K562 (cell line): ENCODE results near the gene ROBO1. TPM values are rescaled to one million over a fixed set of nuclear protein-coding genes. Genes with fewer than 3 reads are reported as not detected.

ENCODE experiments used
- ATAC-seq: fragments of 200-7000 bp; cut with Tn5 transposase; 3 replicates; pipeline ENCODE4 v1.9.1; 2020; ENCODE audit warnings: moderate library complexity
- BruUV-seq: library from RNA; stranded (reverse); fragments of 400-500 nt; replicated peaks from 2 replicates; lab custom pipeline; 2021; lab: Mats Ljungman, UMichigan
- CTCF ChIA-PET: fragments of 300-600 bp; formaldehyde crosslinking; extraction: SDS; loops from one replicate; lab custom pipeline; 2021; ENCODE audit warnings: low intra/inter-chr PET ratio; lab: Yijun Ruan, JAX
- POLR2A ChIA-PET: fragments of 300-600, 350-650 bp; sonication (Branson Sonifier 250); formaldehyde crosslinking; extraction: SDS; loops from one replicate; lab custom pipeline; 2021; ENCODE audit warnings: antibody characterized with exemption, inconsistent platforms; lab: Yijun Ruan, JAX
- DNase-seq, 4 experiments: peaks; one replicate each; pipeline versions ENCODE4 v3.0.0 to v3.0.0-alpha.2; 2011 to 2018; ENCODE audit warnings: low spot score in 3 of 4, mixed read lengths in 3 of 4; ENCODE audit errors: extremely low read depth in 1 of 4
- FAIRE-seq: peaks from 2 replicates; lab custom pipeline; 2011; peaks lifted over from hg19 to GRCh38; lab: Jason Lieb, UNC
- H2AFZ ChIP-seq: 2 replicates; pipeline ENCODE4 v1.6.0; 2011; ENCODE audit warnings: low read depth, low read length, control low read depth, inconsistent platforms
- H3K27ac ChIP-seq: fragments of 200-600 bp; 3 replicates; pipeline ENCODE4 v1.8.0; 2011; ENCODE audit warnings: low read depth, mild to moderate bottlenecking, control low read depth, inconsistent platforms, low read length, moderate library complexity, mixed read lengths; ENCODE audit errors: extremely low read depth
- H3K27me3 ChIP-seq, 2 experiments: fragments of 300-600 bp in 1 of 2; 2 replicates in 1 of 2; 3 replicates in 1 of 2; pipeline versions ENCODE4 v1.6.0 to v1.8.0; 2011; ENCODE audit warnings: inconsistent platforms in 2 of 2, low read length in 2 of 2, mild to moderate bottlenecking in 1 of 2, mixed read lengths in 1 of 2, moderate library complexity in 1 of 2; ENCODE audit not compliant: control insufficient read depth in 2 of 2, insufficient read depth in 2 of 2
- H3K36me3 ChIP-seq: fragments of 300-600 bp; 3 replicates; pipeline ENCODE4 v1.8.0; 2011; ENCODE audit warnings: mild to moderate bottlenecking, low read length, inconsistent platforms; ENCODE audit not compliant: control insufficient read depth, insufficient read depth
- H3K4me1 ChIP-seq, 2 experiments: fragments of 200-600 bp in 1 of 2; replicated peaks in 1 of 2; 2 replicates in 1 of 2; 3 replicates in 1 of 2; pipeline versions ENCODE4 v1.5.1 to v1.8.0; 2011; ENCODE audit warnings: inconsistent platforms in 2 of 2, low read length in 2 of 2, mild to moderate bottlenecking in 1 of 2, mixed read lengths in 1 of 2, moderate library complexity in 1 of 2; ENCODE audit not compliant: control insufficient read depth in 2 of 2, insufficient read depth in 2 of 2
- H3K4me2 ChIP-seq: 2 replicates; pipeline ENCODE4 v1.6.1; 2011; ENCODE audit warnings: low read length, control low read depth, inconsistent platforms, mixed read lengths; ENCODE audit not compliant: insufficient read depth
- H3K4me3 ChIP-seq: fragments of 200-600 bp; sonication (generic), shearing (Covaris generic); 2 replicates; pipeline ENCODE4 v1.5.1; 2016; ENCODE audit warnings: control low read depth, inconsistent platforms
- H3K79me2 ChIP-seq: fragments of 200-600 bp; 3 replicates; pipeline ENCODE4 v1.8.0; 2011; ENCODE audit warnings: low read length, inconsistent platforms; ENCODE audit not compliant: control insufficient read depth, insufficient read depth
- H3K9ac ChIP-seq, 2 experiments: 2 replicates each; pipeline versions ENCODE4 v1.6.0 to v1.6.1; 2011; ENCODE audit warnings: low read depth in 2 of 2, low read length in 2 of 2, control low read depth in 1 of 2, inconsistent platforms in 1 of 2, mild to moderate bottlenecking in 1 of 2, mixed read lengths in 1 of 2; ENCODE audit not compliant: insufficient read depth in 1 of 2
- H3K9me1 ChIP-seq: one replicate; pipeline ENCODE4 v1.6.0; 2011; ENCODE audit warnings: inconsistent platforms, mild to moderate bottlenecking, low read length, moderate library complexity; ENCODE audit not compliant: control insufficient read depth, insufficient read depth
- H3K9me3 ChIP-seq: replicated peaks from 2 replicates; pipeline ENCODE4 v1.5.1; 2011; ENCODE audit warnings: low read depth, low read length, inconsistent platforms; ENCODE audit not compliant: control insufficient read depth, insufficient read depth
- H4K20me1 ChIP-seq: replicated peaks from 2 replicates; pipeline ENCODE4 v1.6.1; 2011; ENCODE audit warnings: low read length, inconsistent platforms, mixed read lengths; ENCODE audit not compliant: control insufficient read depth, insufficient read depth
- BCOR ChIP-seq: fragments of 450-650 bp; IDR thresholded peaks from 2 replicates; pipeline ENCODE4 v1.6.1; 2016
- BRF1 ChIP-seq: IDR thresholded peaks from 3 replicates; pipeline ENCODE4 v1.6.1; 2011; ENCODE audit warnings: borderline replicate concordance, mild to moderate bottlenecking; ENCODE audit not compliant: insufficient read length; ENCODE audit errors: extremely low read depth
- IFI16 ChIP-seq: fragments of 250-450 bp; sonication (Bioruptor Pico); IDR thresholded peaks from 2 replicates; pipeline ENCODE4 v2.1.2; 2022; ENCODE audit warnings: mild to moderate bottlenecking, inconsistent platforms
- PHB2 ChIP-seq: fragments of 450-650 bp; IDR thresholded peaks from 2 replicates; pipeline ENCODE4 v1.6.1; 2017; ENCODE audit warnings: low read depth
- POLR2B ChIP-seq: fragments of 450-650 bp; IDR thresholded peaks from 2 replicates; pipeline ENCODE4 v1.6.1; 2018; ENCODE audit warnings: low read depth; ENCODE audit not compliant: partially characterized antibody
- TEAD1 ChIP-seq, 2 experiments: fragments of 450-650 bp in 1 of 2; sonication (generic) in 1 of 2; formaldehyde crosslinking; IDR thresholded peaks; 2 replicates each; pipeline versions ENCODE4 v1.4.0 to v1.8.0; 2020 to 2022; ENCODE audit warnings: mild to moderate bottlenecking in 2 of 2, missing genetic modification reagents in 1 of 2
- XRCC3 ChIP-seq: fragments of 450-650 bp; IDR thresholded peaks from 2 replicates; pipeline ENCODE4 v1.6.1; 2017; ENCODE audit warnings: mild to moderate bottlenecking, moderate library complexity
- ZNF316 ChIP-seq: fragments of 450-650 bp; IDR thresholded peaks from 2 replicates; pipeline ENCODE4 v1.6.1; 2016
- WGBS: fragments of 100-300 bp; shearing (Covaris generic); methylation state at CpG from one replicate; pipeline ENCODE4 v1.1.6; 2016; ENCODE audit warnings: low coverage, mixed read lengths; ENCODE audit not compliant: insufficient coverage; ENCODE audit errors: missing lambda C conversion rate; 5-methylcytosine and 5-hydroxymethylcytosine counted together
- in situ Hi-C: fragments of 300-500 bp; cut with MboI; formaldehyde crosslinking; loops from 4 replicates; pipeline ENCODE4 v1.15.0; 2018; ENCODE audit warnings: inconsistent platforms, mixed read lengths
- intact Hi-C: fragments of 100-400 bp; cut with micrococcal nuclease; formaldehyde crosslinking; loops from 2 replicates; pipeline ENCODE4 v1.14.2; 2022
- polyA plus RNA-seq, 8 experiments: library from polyadenylated mRNA; depleted of rRNA in 4 of 8; stranded (reverse) in 5 of 8; unstranded in 3 of 8; fragments of >200 nt; fragmentation: Nextera tagmentation in 2 of 8; fragmentation: Illumina TruSeq in 1 of 8; extraction: Ambion mirVana in 2 of 8; extraction: Trizol in 1 of 8; gene quantifications; 2 replicates each; pipeline versions ENCODE4 v1.2.1 to v1.2.3, GENCODE V29; 2011 to 2014; ENCODE audit warnings: inconsistent platforms in 1 of 8, missing spikeins in 1 of 8
- total RNA-seq, 7 experiments: library from RNA; depleted of rRNA in 6 of 7; stranded (reverse); fragments of >200 nt in 6 of 7; fragmentation: Illumina TruSeq in 2 of 7; extraction: Trizol in 2 of 7; gene quantifications; 2 replicates each; pipeline versions ENCODE4 v1.2.1 to v1.2.3, GENCODE V29; 2011 to 2021; ENCODE audit warnings: low replicate concordance in 1 of 7
- TF ChIP-seq, protein P1 (sequence below): sonication (generic); formaldehyde crosslinking; IDR thresholded peaks from 2 replicates; pipeline ENCODE4 v1.8.1; 2022; ENCODE audit warnings: missing genetic modification reagents

The ROBO1 gene
- total and polyA plus RNA-seq, 9 of the 15 experiments (the other 6 are each of a cell fraction or from before 2014, with no cell fraction given), result 0.01 to 0.53 (median 0.17) TPM; not detected in 5

DNA sequence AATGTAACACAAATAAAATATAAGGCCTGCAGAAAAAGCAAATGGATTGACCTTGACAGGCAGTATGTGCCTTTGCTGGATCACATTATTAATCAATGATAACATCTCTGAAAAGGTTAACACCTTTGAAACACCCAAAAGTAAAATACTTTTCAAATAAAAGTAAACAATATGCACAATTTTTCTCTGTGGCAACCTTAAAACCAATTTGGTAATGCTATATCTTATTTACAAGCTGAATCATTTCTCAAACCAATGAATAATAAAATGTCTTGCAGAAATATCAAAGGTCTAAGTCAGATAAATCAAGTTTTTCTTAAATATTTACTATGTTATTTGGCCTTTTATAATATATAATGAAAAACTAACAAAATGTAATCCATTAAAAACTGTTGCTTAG lies 1018.7 kb downstream of the ROBO1 start:
- Histone ChIP-seq H3K9me1 (no peaks in the 10 kb centered on the region), H3K79me2 (no peaks in the 10 kb centered on the region), H3K4me1 (no peaks in the 10 kb centered on the region), H4K20me1 (no peaks in the 10 kb centered on the region), H3K36me3 (no peaks in the 10 kb centered on the region), H3K9me3 (no peaks in the 10 kb centered on the region), H3K27ac (no peak overlapping the region), H3K9ac (no peak overlapping the region), H3K27me3 (no peaks in the 10 kb centered on the region), H2AFZ (no peak overlapping the region), H3K4me3 (no peak overlapping the region), H3K4me2 (no peak overlapping the region)
- DNase-seq (no peak), ATAC-seq (no peak), FAIRE-seq (no peak)
- BruUV-seq, result no TSS peak
- intact Hi-C loops, result no loop called here
- no peak for TF ChIP-seq POLR2B
- TF ChIP-seq IFI16 (CRISPR knock-in tag), result no peak
- no peak for TF ChIP-seq BRF1
- no peak for TF ChIP-seq BCOR
- TF ChIP-seq XRCC3, result no peak
- no peak for TF ChIP-seq TEAD1 (CRISPR knock-in tag; IDR thresholded peaks at IDR 0.05)
- in situ Hi-C loops, result no loop called here
- CTCF ChIA-PET, result no interaction called here
- POLR2A ChIA-PET, result no interaction called here

DNA sequence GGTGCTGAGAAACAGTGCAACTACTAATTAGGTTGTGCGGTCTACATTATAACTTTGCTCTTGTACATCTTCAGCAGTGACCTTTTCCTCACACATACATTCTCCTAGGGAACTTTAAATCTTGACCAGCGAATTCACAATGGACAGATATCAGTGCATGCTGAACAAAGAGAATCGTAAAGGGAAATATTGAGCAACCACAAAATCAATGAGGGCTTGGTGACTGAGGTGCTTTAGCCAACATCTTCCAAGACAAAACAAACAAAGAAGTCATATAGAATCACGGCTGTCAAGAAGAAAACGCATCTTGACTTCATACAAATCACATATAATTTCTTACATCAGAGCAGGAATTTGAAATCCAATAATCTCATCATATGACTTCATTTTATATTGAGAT lies 1022.0 kb downstream of the ROBO1 start:
- Histone ChIP-seq H3K9me3 (no peaks in the 10 kb centered on the region), H3K36me3 (no peaks in the 10 kb centered on the region), H2AFZ (no peak overlapping the region), H3K27me3 (no peaks in the 10 kb centered on the region), H3K4me1 (no peaks in the 10 kb centered on the region), H4K20me1 (no peaks in the 10 kb centered on the region), H3K79me2 (no peaks in the 10 kb centered on the region), H3K4me3 (no peak overlapping the region), H3K27ac (no peak overlapping the region), H3K4me2 (no peak overlapping the region), H3K9me1 (no peaks in the 10 kb centered on the region), H3K9ac (no peak overlapping the region)
- TF ChIP-seq, protein P1, sequence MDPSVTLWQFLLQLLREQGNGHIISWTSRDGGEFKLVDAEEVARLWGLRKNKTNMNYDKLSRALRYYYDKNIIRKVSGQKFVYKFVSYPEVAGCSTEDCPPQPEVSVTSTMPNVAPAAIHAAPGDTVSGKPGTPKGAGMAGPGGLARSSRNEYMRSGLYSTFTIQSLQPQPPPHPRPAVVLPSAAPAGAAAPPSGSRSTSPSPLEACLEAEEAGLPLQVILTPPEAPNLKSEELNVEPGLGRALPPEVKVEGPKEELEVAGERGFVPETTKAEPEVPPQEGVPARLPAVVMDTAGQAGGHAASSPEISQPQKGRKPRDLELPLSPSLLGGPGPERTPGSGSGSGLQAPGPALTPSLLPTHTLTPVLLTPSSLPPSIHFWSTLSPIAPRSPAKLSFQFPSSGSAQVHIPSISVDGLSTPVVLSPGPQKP (CRISPR knock-in tag), result no peak
- no peak for TF ChIP-seq PHB2
- TF ChIP-seq ZNF316, result no peak
- ATAC-seq, result no peak
- 2% methylated on average over 5 of the region's 5 CpGs for WGBS
- no peak for DNase-seq
- no TSS peak for BruUV-seq
- in situ Hi-C loops (no loop called here), intact Hi-C loops (no loop called here)
- FAIRE-seq, result no peak
- CTCF ChIA-PET, result no interaction called here
- POLR2A ChIA-PET, result no interaction called here
